IPS-18c (cell line): ENCODE data around the gene LETM1.

Experiments used
- H3K4me3 ChIP-seq: 2 replicates; pipeline ENCODE4 v1.7.0; 2013; ENCODE audit warnings: low read depth, mild to moderate bottlenecking, low read length, moderate library complexity; ENCODE audit not compliant: insufficient read depth
- H3K9me3 ChIP-seq: one replicate; pipeline ENCODE4 v1.6.1; 2013; ENCODE audit warnings: mild to moderate bottlenecking, low read length, moderate library complexity; ENCODE audit not compliant: control insufficient read depth, insufficient read depth

Gene LETM1

DNA sequence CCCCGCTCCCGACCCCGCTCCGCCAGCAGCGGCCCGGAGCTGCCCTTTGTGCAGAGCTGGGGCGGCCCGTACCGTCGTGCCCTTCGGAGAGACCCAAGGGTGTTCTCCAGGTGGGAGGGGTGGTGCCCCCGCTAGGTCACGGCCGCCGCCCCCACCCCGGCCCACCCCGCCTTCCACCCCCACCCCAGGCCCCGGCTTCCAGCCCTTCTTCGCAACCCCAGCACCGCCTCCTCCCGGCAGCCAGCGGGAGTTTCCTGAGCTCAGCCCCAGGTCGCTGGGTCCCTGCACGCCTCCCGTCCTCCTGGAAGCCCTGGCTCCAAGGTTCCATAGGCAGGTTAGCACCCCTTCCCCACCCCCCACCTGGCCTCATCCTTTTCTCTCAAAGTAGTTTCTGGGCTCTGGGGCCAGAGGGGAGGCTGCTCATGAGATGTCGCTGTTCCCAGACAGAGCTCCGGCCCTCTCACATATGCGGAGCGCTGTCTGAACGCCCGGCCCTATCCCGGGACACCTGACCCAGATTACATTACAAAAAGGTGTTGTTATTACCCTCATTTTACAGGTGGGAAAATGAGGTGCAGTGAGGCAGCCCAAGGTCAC, 88.1 kb downstream of the LETM1 start:
- peak overlapping the region; percentile 21; the same call in 1 of the 2 replicates for H3K4me3 ChIP-seq

DNA sequence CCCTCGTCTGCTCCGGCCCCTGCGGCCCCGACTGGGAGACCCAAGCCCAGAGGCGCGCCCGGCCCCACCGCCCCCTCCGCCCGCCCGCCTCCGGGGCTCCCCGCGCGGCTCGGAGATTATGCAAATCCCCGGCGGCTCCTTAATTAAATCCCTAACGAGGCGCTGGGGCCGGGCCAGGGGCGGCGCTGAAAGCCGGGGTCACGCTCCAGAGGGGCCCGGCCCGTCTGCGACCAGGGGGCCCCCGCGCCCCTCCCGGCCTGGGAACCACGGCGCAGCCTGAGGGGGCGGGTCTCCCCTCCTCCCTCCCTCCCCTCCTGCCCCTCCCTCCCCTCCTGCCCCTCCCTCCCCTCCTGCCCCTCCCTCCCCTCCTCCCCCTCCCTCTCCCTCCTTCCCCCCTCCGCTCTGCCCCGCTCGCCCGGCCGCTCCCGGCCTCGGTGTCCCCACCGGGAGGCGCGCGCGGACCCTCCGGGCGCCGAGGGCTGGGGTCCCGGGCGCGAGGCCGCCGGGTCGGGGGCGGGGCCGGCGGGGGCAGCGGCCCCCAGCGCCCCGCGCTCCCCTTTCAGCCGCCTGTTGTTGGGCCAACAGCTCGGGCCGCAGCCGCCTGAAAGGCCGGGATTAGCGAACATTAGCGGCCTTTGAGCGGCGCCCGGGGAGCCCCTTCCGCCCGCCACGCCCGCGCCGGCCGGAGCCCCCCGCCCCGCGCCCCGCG, 88.7 kb downstream of the LETM1 start:
- Histone ChIP-seq H3K4me3 (peak overlapping the region; percentile 21; the same call in 1 of the 2 replicates), H3K9me3 (no peaks in the 10 kb centered on the region)

More for the DNA sequence above, 88.1 kb downstream of the LETM1 start:
- no peaks in the 10 kb centered on the region for H3K9me3 ChIP-seq

DNA sequence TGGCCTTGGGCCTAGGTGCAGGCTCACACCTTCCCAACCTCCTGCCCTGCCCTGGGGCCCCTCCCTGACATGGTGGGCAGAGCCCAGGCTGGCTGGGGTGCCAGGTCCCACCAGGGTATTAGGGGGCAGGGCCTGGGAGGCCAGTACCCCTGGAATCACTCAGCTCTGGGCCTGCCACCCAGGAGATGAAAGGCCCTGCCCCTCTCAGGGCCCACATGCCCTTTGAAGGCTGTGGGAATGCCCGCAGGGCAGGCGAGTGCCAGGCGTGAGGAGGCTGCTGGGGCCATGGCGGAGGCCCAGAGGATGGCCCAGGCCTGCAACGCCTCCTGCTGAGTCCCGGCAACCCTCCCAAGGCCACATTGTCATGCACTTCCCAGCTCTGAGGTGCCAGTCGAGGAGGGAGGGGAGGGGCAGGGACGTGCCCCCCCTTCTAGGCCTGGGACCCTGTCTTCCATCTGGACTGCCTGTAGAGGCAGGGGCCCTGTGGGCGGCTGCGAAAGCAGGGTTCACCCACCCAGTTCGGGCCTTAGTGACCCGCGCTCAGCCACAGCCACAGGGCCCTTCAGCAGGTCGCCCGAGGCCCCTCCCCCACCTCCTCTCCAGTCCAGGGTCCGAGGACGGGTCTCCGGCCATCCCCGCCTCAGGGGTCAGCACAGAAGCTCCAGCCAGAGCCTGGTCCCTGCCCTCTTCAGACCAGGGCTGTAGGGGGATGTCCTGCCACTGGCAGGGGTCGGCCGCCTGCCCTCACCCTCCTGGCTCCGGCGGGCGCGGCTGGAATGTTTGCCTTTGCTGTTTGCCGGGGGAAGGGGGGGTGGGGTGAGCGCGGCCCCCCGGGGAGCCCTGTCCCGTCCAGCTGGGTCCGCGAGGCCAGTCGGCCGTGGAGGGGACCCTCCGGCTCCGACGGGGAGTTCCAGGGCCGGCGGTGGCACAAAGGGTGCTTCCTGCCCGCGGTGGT, 89.6 kb downstream of the LETM1 start:
- Histone ChIP-seq H3K9me3 (no peaks in the 10 kb centered on the region), H3K4me3 (peak overlapping the region; percentile 20)

DNA sequence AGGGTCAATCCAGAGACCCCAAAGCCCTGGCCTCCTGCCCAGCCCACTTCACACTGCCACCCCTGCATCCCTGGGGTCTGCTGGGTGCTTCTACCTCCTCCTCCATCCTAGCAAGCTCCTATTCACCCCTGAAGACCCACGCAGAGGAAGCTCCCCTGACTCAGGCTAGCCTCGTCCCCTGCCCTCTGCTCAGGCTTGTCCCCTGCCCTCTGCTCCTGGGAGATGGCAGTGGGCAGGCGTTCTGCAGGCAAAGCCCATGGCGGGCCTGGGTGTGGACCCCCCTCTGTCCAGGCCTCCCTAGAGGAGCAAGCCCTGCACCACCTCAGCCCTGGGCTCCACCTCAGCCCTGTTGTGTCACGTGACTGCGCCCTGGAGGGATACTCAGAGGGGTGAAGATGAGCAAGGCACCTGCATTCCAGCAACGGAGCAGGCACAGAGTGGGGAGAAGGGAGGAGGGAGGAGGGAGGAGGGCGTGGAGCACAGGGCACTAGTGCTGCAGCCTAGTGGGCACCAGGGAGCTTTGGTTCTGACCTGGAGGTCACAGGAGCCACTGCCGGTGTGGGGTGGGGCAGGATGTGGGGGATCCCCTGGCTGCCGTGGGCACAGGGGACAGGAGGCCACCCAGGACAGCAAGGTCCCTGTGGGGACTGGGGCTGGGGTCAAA, 90.4 kb downstream of the LETM1 start:
- H3K4me3 ChIP-seq: 0 out of 2 replicates have a peak overlapping the region, but pooled peaks have one; percentile 20
- no peaks in the 10 kb centered on the region for H3K9me3 ChIP-seq

DNA sequence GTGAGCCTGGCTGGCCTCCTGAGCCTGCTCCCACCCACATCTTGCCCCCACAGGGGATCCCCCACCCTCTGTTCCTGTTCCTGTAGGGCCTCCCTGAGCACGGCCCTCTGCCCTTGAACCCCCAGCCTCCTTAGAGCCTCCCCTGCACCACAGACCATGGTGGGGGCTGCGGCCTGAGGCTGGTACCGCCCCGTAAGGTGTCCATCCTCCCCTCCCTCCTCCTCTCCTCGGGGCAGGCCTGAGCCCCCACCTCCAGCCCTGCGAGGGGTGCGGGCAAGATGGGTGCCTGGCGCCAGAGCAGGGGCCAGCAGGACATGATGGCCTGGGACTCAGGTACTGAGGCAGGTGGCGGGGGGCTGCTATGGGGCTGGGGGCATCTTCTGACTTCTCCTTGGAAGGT, 91.3 kb downstream of the LETM1 start:
- Histone ChIP-seq H3K4me3 (no peak overlapping the region), H3K9me3 (no peaks in the 10 kb centered on the region)

DNA sequence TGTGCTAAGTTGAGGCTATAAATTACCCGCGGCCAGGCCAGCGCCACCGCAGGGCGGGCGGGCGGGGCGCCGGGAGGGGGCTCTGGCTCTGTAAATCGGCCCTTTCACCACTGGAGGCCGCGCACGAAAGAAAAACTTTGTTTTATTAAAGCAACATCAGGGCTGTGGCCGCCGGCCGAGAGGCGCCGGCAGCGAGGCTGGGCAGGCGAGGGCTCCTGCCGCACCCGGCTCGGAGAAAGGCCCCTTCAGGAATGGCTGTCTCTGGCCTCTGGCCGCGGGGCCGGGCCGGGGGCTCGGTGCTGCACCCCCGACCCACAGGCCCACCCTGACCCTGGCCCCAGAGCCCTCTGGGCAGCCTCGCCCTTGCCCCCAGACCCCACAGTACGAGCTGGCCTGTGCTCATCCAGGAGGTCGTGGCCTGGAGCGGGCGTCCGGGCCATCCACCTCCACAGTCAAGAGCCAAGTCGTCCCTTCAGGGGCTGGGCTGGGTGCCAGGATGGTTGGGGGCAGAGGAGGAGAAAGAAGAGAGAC, 92.3 kb downstream of the LETM1 start:
- H3K4me3 ChIP-seq: no peak overlapping the region

DNA sequence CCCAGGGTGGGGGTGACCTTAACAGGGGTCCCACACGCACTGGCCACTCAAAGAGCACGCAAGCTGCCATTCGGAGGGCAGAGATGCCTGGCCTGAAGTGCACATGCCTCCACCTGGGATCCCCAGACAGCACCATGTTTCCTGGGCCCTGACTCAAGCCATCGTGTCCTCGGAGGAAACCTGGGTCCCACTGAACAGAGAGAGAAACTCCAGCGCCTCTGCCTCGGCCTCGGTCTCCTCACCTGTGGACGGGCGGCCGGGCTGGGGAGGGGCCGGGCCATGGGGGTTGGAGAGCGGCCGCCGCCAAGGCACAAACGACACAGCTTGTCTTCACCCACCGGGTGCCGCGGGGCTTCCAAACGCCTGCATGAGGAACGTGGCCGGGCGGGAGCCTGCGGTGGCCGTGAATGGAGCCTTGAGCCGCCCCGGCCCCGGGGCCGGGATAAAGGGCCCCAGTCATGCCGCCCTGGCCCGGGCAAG, 92.8 kb downstream of the LETM1 start:
- H3K9me3 ChIP-seq: no peaks in the 10 kb centered on the region
- no peak overlapping the region for H3K4me3 ChIP-seq

More for the DNA sequence above, 92.3 kb downstream of the LETM1 start:
- H3K9me3 ChIP-seq: no peaks in the 10 kb centered on the region

DNA sequence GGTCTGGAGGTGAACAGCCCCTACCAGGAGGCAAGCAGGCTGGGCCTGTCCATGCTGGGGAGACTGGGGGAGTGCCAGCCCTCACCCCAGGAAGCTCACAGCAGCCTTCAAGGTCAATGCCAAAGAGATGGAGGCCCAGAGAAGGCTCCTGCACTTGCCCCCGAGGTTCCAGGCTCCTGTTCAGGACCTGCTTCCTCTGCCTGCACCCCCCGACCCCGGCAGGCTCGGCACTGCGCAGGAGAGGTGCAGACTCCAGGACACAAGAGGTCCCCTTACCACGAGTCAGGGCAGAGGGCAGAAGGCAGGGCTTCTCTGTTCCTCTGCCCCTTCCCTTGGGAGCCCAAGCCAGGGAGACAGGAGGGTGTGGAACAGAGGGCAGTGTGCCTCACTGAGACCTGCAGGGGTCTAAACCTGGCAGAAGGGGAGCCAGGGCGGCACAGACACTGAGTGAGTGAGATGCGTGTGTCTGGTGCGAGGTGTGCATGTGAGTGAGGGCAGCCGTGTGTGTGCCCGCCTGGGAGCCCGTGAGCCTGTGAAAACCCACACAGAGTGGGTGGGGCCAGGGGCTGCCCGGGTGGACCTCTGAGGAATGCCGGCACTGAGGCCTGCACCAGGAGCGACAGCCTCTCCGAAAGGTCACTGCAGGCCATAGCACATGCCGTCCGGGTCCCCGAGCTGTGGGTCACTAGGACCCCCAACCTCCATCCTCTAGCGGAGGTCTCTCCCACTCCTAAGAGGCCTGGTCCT, 93.5 kb downstream of the LETM1 start:
- Histone ChIP-seq H3K4me3 (no peak overlapping the region), H3K9me3 (no peaks in the 10 kb centered on the region)
